Stimulated activated CD8-positive, alpha-beta memory T cell treated with anti-CD3 and anti-CD28 coated beads, Interleukin-15, amount 100 ng/mL, for 4 hours (primary cell): Measurements from ENCODE around the gene ZFYVE28.

Experiments used
- DNase-seq, 2 donors: peaks; one replicate each; pipeline ENCODE4 v3.0.0-alpha.2; 2020; ENCODE audit warnings: low read depth in 2 of 2

The ZFYVE28 gene

DNA sequence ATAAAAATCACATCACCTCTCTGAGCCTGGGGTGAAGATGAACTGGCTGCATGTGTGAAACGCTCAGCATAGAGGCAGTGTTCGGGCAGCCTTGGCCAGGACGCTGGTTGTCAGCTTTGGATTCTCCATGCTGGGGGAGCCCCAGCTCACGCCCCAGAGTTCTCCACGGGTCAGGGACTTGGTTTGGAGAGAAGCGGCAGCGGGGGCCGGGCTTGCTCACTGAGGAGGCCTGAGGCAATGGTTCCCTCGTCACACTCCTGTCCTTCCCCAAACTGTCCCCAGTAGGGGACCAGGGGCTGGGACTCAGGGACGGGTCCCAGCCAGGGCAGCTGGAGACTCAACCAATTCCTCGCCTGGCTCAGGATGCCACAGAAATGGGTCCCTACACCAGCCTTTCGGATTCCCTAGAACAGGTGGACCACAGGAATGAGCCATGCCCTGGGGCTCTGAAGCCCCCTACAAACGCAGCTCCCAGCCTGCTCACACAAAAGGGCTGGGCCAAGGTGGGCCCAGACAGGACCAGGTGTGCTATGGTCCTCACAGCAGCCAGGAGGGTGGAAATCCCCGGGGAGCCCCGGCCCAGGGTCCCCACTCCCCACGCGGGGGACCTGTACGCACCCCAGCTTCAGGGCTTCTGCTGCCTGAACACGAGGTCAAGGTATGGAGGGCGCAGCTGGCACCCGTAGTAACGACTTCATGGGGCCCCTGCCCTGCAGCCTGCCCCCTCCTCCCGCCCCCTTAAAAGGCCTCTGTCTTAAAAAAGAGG is 157.9 kb downstream of the ZFYVE28 start:
- DNase-seq: no peak

GRCh38 chr4:2259541-2260343 is 158.7 kb downstream of the ZFYVE28 start:
- no peak for DNase-seq

DNA sequence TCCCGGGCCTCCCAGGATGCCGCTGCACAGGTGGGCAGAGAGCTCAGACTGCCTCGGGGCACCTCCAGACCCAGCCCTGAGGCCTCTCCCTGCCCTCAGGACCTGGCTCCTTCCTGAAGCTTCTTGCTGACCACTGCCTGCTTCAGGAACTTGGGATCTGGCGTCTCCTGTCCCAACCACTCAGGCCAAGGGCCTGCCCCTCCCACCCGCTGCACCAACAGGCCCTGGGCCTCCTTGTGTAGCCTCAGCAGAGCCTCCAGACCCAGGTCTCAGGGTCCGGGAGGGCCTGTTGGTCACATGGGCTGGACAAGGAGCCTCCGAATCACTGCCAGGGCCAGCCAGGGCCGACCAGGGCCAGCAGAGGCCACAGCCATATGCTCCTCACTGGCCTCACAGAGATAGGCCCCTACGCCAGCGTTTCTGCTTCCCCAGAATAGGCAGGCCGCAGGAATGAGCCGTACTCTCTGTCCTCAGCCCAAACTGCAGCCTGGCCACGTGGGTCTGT is 159.4 kb downstream of the ZFYVE28 start:
- no peak for DNase-seq

DNA sequence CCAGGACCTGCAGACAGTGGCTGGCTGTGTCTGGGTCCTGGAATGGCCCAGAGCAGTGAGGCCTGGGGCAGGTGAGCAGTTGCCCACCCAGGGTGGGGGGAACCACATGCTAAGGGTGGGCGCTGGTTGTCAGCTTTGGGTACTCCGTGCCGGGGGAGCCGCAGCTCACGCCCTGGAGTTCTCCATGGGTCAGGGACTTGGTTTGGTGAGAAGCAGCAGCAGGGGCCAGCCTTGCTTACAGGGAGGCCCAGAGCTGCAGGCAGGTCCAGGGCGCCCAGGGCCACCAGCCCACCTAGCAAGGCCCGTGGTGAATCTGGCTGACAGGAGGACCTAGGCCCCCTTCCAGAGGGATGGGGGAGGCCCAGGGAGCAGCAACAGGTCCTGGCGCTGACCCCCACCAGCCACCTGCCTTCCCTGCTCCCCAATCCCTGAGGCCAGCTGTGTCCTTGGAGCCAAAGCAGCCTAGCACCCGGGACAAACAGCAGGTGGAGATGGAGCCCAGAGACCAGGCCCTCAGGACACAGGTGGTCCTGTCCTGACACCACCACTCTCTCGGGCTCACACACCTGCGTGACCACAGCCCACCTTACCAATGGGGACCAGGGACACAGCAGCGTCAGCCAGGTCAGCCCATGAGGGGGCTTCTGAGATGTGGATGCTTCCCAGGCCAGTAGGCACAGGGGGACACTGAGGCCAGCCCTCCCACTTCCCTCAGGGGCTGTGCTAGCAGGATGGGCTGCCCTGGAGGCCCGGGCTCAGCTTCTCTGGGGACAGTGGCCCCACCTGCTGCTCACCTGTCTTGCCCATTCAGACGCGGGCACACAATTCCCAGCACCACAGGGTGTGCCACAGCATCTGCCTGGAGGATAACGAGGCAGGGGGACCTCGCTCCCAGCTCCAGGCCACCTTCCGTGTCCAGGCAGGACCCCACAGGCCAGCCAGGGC is 160.1 kb downstream of the ZFYVE28 start:
- no peak for DNase-seq

- no peak for DNase-seq
Observed at GRCh38 chr4:2257361-2258081, 160.9 kb downstream of the ZFYVE28 start.

GRCh38 chr4:2256781-2257191 is 161.7 kb downstream of the ZFYVE28 start:
- DNase-seq: no peak

- DNase-seq: no peak
Observed at GRCh38 chr4:2256156-2256731, 162.2 kb downstream of the ZFYVE28 start.

- DNase-seq: no peak
Observed at GRCh38 chr4:2255501-2256155, 162.8 kb downstream of the ZFYVE28 start.

DNA sequence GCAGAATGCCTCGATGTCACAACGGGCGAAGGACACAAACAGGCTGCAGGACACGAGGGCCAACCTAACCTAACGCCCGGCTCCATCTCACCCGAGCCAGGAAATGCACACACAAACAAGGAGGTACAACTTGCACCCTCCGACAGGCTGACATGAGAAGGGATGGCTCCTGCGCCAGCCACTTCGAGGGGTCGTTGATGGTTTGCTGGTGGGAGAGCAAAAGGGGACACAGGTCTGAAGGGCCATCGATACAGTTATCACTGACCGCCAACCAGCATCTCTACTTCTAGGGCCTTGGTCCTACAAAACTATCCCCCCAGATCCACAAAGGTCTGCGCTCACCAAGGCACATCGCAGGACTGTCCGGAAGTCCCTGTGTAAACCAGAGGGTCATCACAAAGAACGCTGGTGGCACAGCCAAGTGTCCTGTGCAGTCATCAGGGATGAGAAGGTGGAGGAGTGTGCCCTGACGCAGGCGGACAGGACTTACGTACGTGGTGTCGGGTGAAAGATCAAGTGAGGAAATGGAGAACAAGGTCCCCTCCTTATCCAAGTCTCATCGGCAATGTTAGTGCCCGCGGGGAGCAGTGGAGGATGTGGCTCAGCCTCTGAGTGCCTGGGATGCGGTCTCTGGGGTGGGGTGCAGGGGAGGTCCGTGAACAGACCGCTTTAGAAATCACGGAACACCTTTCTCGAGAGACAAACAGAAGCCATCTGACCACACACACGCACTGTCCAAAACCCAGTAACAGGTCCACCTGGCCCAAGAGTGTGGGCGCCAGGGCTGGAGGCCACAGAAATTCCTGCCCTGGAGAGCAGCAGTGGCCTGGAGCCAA is 163.6 kb downstream of the ZFYVE28 start:
- no peak for DNase-seq

- no peak for DNase-seq
Observed at GRCh38 chr4:2253160-2254084, 165.0 kb downstream of the ZFYVE28 start.

GRCh38 chr4:2252530-2253091 is 165.8 kb downstream of the ZFYVE28 start:
- no peak for DNase-seq

DNA sequence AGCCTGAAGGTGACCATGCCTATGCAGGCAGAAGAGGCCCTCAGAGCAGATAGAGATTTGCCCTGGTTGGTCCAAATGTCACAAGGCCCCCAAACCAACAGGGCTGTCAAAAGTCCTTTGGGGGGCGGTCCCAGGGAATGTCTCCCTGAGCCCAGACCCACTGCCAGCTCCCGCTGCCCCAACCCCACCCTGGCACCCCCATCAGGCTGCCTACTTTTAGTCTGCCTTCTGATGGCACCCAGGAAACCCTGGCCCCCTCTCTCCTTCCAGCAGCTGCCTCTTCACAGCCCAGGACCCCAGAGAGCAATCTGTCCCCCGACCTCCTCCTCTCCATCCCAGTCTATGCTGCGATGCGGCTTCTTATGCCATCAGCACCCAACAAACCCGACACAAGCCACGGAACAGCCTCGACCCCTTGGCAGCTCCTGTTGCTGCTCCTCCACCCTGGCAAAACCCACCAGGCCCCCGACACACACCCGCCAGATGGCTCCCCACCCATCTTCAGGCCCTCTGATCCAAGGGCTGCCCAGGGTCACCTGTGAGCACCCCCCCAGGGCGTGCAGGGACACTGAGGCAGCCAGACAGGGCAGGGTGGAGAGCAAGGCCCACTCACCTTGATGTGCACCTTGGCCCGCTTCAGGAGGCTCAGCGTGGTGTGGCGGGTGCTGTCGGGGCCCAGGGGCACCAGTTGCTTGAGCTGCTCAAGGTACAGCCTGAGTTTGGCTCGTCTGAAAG is 166.5 kb downstream of the ZFYVE28 start:
- DNase-seq: no peak

GRCh38 chr4:2251073-2251794 is 167.2 kb downstream of the ZFYVE28 start:
- DNase-seq: no peak

- DNase-seq: no peak
Observed at GRCh38 chr4:2250357-2251072, 167.9 kb downstream of the ZFYVE28 start.

DNA sequence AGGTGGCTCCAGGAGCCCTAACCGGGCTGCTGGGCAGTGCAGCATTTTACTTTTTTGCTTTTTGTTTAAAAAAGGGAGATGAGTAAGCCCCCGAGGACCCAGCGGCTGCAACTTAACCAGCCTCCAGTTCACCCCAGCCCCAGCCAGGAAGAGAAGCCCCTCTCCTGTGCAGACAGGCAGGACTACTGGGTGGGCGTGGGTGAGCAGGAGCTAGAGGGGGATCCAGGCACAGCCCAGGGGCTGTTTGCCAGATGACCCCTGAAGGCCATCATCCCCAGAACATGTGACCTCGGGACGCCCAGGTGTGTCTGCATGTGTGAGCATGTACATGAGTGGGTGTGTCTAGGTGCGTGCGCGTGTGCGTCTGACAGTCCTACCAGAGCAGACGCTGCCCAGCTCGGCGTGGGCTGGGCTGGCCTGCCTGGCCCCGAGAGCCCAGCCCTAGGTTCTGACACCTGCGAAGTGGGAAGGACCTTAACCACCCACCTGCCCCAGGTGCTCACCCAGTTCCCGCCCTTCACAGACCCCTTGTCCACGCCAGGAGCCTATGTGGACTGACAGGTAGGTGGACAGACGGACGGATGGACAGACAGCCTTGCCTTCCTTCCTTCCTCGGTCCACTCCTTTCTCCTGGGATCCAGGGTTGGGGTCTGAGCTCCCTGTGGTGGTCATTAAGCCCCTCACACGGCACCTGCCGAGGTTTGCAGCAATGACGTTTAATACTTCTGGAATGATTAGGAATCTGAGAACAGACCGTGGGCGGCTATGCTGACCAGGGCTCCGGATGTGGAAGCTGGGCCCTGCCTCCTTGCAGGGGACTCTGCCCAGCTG is 168.7 kb downstream of the ZFYVE28 start:
- no peak for DNase-seq
